ENCODE measurements around the gene NRG4. TPM values are rescaled to one million over a fixed set of nuclear protein-coding genes. Genes with fewer than 3 reads are reported as not detected.

Gene NRG4
- total and polyA plus RNA-seq, 9 of the 15 experiments (the other 6 are each of a cell fraction or from before 2014, with no cell fraction given): 0.33 to 2.5 (median 0.76) TPM

GRCh38 chr15:75903331-75904239, 108.6 kb downstream of the NRG4 start, which contains the start of gene FBXO22 (continued):
- TF ChIP-seq ZNF77 (CRISPR knock-in tag; IDR thresholded peaks at IDR 0.05) (no peak), RBM22 (IDR thresholded peaks at IDR 0.05; ENCODE audit: low read depth, low read length, poor library complexity, severe bottlenecking) (peak; percentile 98), AFF4 (CRISPR knock-in tag; IDR thresholded peaks at IDR 0.05) (peak; percentile 90; the same call in 1 of the 2 replicates), CHAMP1 (IDR thresholded peaks at IDR 0.05) (no peak), ZNF512 (tag; IDR thresholded peaks at IDR 0.05) (no peak), E2F8 (IDR thresholded peaks at IDR 0.05; ENCODE audit: low read depth, partially characterized antibody) (peak; percentile 87), GTF2B (IDR thresholded peaks at IDR 0.05; ENCODE audit: extremely low read depth, insufficient read length) (no peak), NR0B1 (IDR thresholded peaks at IDR 0.05; ENCODE audit: partially characterized antibody) (no peak), ZKSCAN8 (CRISPR knock-in tag; IDR thresholded peaks at IDR 0.05) (no peak), ZFX (CRISPR knock-in tag; IDR thresholded peaks at IDR 0.05) (peak; percentile 71), MEF2A (IDR thresholded peaks at IDR 0.05; ENCODE audit: control insufficient read depth, low read depth, low read length) (peak; percentile 38)
